IPS-NIHi7 (cell line): ENCODE results near the gene WHRN.

ENCODE experiments used
- DNase-seq: peaks from one replicate; pipeline ENCODE4 v3.0.0; 2012; ENCODE audit warnings: mixed read lengths; ENCODE audit errors: extremely low spot score

Gene WHRN

GRCh38 chr9:114505187-114506081 lies at the start of gene WHRN:
WHRN (minus strand) TSS chr9:114505473; CDS start chr9:114504801, 672 bp downstream.
- DNase-seq, result peak; percentile 97

DNA sequence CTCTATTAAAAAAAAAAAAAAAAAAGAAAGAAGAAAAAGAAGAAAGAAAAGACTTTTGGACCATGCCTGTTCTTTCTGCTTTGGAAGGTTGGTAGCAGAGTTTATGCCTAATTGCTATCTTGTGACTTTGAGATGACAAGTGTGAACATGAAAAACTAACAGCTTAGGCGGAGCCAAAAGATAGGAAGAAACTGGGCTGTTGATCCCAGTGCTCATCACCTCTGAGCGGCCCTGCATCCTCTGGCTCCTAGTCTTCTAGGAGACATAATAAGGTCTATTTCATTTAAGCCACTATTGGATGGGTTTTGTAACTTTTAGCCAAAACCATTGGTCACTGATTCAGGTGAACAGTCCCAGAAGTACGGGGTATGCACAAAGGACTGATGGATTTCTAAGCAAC lies 47.9 kb upstream of the WHRN start:
- no peak for DNase-seq

GRCh38 chr9:114552706-114553105 lies 47.4 kb upstream of the WHRN start:
- DNase-seq, result no peak

GRCh38 chr9:114551750-114552685 lies 46.7 kb upstream of the WHRN start:
- peak; percentile 69 for DNase-seq

GRCh38 chr9:114549697-114550330 lies 44.5 kb upstream of the WHRN start:
- no peak for DNase-seq

- DNase-seq, result no peak
Observed at GRCh38 chr9:114546851-114547250, 41.6 kb upstream of the WHRN start.

- no peak for DNase-seq
Observed at GRCh38 chr9:114545055-114545454, 39.8 kb upstream of the WHRN start.

DNA sequence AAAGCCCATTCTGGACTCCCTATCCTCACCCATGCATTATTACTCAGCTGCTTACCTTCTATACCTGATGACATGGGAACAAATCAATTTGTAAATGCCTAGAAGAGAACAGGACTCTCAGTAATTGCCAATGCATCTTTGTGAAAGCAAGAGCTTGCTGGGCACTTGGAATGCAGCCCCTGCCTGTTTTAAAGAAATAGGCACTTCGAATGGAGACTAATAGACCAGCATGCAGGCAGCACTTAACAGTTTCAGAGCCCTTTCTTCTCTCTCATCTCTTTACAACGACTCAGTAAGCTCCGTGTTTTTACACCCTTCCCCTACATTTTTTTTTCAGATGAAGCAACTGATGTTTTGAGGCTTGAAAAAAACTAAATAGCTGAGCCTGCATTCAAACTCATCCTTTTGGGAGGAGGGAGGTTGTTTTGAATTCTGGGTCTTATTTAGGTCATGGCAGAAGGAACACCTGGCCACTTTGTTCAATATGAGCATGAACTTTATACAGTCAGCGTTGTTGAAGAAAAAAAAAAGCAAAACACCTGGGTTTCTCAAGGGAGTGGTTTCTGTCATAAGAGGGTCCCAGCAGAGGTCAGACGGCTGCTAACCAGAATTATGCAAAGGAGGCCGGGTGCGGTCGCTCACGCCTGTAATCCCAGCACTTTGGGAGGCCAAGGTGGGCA lies 34.6 kb upstream of the WHRN start:
- DNase-seq, result no peak

DNA sequence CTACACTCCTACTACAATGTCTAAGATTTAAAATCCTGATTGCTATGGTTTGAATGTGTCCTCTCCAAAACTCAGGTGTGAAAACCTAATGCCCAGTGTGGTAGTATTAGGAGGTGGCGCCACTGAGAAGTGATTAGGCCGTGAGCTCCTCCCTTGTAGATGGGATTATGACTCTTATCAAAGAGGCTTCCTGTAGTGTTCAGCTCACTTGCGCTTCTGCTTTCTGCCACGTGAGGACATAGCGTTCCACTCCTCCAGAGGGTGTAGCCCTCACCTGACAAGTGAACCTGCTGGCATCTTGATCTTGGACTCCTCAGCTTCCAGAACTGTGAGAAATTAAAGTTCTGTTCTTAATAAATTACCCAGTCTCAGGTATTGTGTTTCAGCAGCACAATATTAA lies 33.0 kb upstream of the WHRN start:
- peak; percentile 67 for DNase-seq

- DNase-seq, result peak; percentile 31
Observed at GRCh38 chr9:114532561-114533237, 27.4 kb upstream of the WHRN start.

DNA sequence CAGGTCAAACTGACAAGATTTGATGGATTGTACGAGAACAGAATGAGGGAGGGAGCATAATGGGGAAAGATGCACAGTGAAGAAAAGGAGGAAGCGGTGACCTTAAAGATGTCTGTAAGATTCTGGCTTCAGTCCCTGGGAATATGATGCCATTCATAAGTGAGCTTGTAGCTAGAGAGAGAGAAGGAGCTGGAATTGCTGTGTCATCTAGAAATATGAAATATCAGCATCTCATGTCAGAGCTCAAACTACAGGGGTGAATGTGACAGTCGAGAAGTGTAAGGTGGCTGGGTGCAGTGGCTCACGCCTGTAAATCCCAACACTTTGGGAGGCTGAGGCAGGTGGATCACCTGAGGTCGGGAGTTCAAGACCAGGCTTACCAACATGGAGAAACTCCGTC lies 24.0 kb upstream of the WHRN start:
- no peak for DNase-seq

- DNase-seq, result no peak
Observed at GRCh38 chr9:114526807-114527206, 21.5 kb upstream of the WHRN start.

DNA sequence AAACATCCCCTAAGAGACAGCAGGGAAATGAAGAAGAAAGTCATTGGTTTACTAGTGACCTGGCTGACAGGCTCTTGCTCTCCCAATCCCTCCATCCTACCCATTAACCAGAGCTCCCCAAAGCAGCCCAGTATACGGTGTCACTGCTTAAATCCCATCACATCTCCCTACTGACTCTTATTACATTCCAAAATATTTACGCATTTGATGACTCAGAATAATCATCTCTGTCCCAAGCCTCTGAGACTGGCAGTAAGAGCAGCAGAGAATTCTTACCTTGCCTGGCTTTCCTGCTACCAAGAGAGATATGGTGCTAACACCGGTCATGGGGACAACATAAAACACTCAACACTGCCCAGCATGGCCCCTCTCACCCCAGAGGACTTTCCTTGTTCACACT lies 20.2 kb upstream of the WHRN start:
- DNase-seq, result no peak

DNA sequence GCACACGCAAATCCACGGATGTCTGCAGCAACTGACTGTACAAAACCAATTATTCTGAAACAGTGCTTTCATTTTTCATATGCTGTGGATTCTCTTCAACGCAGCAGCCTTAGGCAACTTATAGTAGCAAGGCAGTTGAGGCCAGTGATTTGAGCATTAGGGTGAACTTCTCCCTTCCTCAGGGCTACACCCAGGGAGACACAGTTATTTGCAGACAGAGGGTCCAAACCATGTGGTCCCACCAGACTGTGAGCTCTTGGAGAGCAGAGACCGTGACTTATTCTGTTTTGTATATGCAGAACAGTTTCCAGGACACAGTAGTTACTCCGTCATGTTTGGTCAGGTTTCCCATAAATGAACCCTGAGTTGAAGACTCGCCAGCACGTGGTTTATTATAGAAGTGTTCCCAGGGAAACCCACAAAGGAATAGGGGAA lies 19.0 kb upstream of the WHRN start:
- no peak for DNase-seq

- DNase-seq, result no peak
Observed at GRCh38 chr9:114522847-114523246, 17.6 kb upstream of the WHRN start.

DNA sequence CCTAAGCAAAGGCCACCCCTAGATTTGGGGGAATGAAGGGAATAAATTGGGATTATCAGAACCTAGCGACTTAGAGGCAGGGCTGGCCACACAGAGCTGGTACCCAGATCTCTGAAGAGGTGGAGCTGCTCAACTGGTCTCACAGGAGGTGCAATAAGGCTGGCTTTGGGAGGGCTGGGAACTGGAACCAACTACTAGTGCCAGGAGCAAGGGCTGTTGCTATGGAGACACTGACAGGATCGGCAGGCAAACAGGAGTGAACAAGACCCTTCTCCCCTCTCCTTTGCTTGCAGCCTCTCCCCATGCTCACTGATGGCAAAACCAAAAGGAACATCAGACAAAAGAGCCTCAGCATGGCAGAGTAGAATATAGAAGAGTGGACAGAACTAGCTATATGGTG lies 17.0 kb upstream of the WHRN start:
- no peak for DNase-seq

- DNase-seq, result no peak
Observed at GRCh38 chr9:114521846-114522245, 16.6 kb upstream of the WHRN start.

- DNase-seq, result no peak
Observed at GRCh38 chr9:114518599-114519022, 13.3 kb upstream of the WHRN start.

GRCh38 chr9:114518120-114518519 lies 12.8 kb upstream of the WHRN start:
- no peak for DNase-seq

GRCh38 chr9:114516913-114517312 lies 11.6 kb upstream of the WHRN start:
- no peak for DNase-seq

GRCh38 chr9:114515528-114515927 lies 10.3 kb upstream of the WHRN start:
- DNase-seq, result no peak
